Activated CD4-positive, alpha-beta T cell treated with anti-CD3 and anti-CD28 coated beads for 36 hours (primary cell): Measurements from ENCODE around the gene SAE1. TPM values are rescaled to one million over a fixed set of nuclear protein-coding genes. Genes with fewer than 3 reads are reported as not detected.
A peak's percentile ranks its signal among the peaks of the same experiment; 100 is the strongest.
"Not testable (repeated sequence)": the region's sequence is repeated elsewhere in the genome, so short reads cannot be mapped to it uniquely, and the experiment has no call there.

Experiments used
- ATAC-seq: fragments of 200-7000 bp; cut with Tn5 transposase; one replicate; pipeline ENCODE4 v1.10.0; 2021; ENCODE audit warnings: mild to moderate bottlenecking, moderate library complexity
- CTCF ChIA-PET: fragments of 350-600 bp; sonication (Branson Sonifier 250); formaldehyde crosslinking; loops from one replicate; lab custom pipeline; 2021; ENCODE audit warnings: antibody characterized with exemption; lab: Charles Lee
- POLR2A ChIA-PET: fragments of 350-600 bp; sonication (Branson Sonifier 250); formaldehyde crosslinking; loops from one replicate; lab custom pipeline; 2021; ENCODE audit warnings: antibody characterized with exemption, inconsistent platforms; lab: Charles Lee
- DNase-seq: peaks from one replicate; pipeline ENCODE4 v3.0.0-alpha.2; 2020
- H3K27ac Mint-ChIP-seq: one replicate; pipeline ENCODE4 v1.8.0; 2021; ENCODE audit warnings: mixed read lengths
- H3K27me3 Mint-ChIP-seq: one replicate; pipeline ENCODE4 v1.8.0; 2021; ENCODE audit warnings: mixed read lengths
- H3K36me3 Mint-ChIP-seq: one replicate; pipeline ENCODE4 v1.8.0; 2021; ENCODE audit warnings: low read depth, mixed read lengths
- H3K4me1 Mint-ChIP-seq: one replicate; pipeline ENCODE4 v1.8.0; 2021; ENCODE audit warnings: mixed read lengths
- H3K4me3 Mint-ChIP-seq: one replicate; pipeline ENCODE4 v1.8.0; 2021; ENCODE audit warnings: mild to moderate bottlenecking, moderate library complexity, mixed read lengths
- H3K9me3 Mint-ChIP-seq: one replicate; pipeline ENCODE4 v1.8.0; 2021; ENCODE audit warnings: low read depth, mixed read lengths
- intact Hi-C, 2 experiments: fragments of 100-400 bp; cut with DNase I in 1 of 2; cut with micrococcal nuclease in 1 of 2; formaldehyde crosslinking; loops; one replicate each; pipeline versions ENCODE4 v1.14.2 to v1.15.1; 2022 to 2024; cut with DNase I, micrococcal nuclease
- total RNA-seq, 2 experiments: library from RNA; stranded (reverse); gene quantifications; one replicate each; pipeline ENCODE4 v1.2.3, GENCODE V29; 2021

Gene SAE1
- total RNA-seq, 2 experiments from 2014 or later = 143 to 156 TPM

DNA sequence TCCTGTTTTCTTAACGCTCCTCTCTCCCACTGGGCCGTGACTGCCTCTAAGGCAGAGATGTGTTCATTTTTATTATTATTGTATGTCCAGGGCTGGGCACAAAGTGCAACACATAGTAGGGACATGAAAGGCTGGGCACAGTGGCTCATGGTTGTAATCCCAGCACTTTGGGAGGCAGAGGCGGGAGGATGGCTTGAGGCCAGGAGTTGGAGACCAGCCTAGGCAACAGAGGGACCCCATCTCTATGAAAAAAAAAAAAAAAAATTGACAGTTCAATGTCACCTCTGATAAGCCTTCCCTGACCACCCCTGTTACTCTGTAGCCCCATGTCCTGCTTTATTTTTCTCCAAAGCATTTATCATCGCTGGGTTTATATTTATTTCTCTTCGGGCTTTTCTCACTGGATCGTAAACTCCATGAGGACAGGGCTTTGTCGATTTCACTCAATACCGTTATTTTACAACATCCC is 481 bp upstream of the SAE1 start:
- Mint-ChIP-seq H3K4me1 (peaks cover 37% of the 10 kb centered on the region), H3K9me3 (peaks cover 3% of the 10 kb centered on the region), H3K4me3 (peak overlapping the region; percentile 99), H3K36me3 (peaks cover 38% of the 10 kb centered on the region), H3K27ac (peak overlapping the region; percentile 97), H3K27me3 (no peaks in the 10 kb centered on the region)
- ATAC-seq = no peak
- intact Hi-C loops = loop anchor here (1.0 to 2.0 kb wide), 7 partner anchors 17 to 273 kb away; partner anchors contain the start of genes ZC3H4 (in 2 of the 2) and TMEM160 (in 1 of the 2)
- POLR2A ChIA-PET = interaction anchor here (0.6 to 2.8 kb wide), 4 partner anchors 17 to 1515 kb away, joined by 3 to 15 read pairs (median 6); partner anchors contain the start of gene ZC3H4
- CTCF ChIA-PET = interaction anchor here (1.5 to 3.2 kb wide), 5 partner anchors 7 to 117 kb away, joined by 4 to 28 read pairs (median 8); partner anchors contain the start of gene ZC3H4
- DNase-seq = no peak

DNA sequence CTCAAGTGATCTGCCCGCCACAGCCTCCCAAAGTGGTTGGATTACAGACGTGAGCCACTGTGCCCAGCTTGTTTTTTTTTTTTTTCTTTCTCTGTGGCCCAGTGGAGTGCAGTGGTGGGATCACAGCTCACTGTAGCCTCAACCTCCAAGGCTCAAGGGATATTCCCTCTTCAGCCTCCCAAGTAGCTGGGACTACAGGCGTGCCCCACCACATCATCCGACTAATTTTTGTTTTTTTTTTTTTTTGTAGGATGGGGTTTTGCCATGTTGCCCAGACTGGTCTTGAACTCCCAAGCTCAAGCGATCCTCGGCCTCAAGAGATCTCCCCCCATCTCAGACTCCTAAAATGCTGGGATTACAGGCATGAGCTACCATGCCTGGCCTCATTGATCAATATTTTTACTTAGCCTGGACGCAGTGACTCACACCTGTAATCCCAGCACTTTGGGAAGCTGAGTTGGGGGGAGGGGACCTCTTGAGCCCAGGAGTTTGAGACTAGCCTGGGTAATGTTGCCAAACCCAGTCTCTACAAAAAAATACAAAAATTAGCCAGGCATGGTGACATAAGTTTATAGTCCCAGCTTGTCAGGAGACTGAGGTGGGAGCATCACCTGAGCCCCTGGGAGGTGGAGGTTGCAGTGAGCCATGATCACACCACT is 1.7 kb downstream of the SAE1 start:
- DNase-seq (no peak), ATAC-seq (no peak)
- ChIA-PET POLR2A (interaction anchor here (0.5 to 2.8 kb wide), 4 partner anchors 19 to 177 kb away, joined by 3 to 15 read pairs (median 3); partner anchors contain the start of gene ZC3H4), CTCF (interaction anchor here (0.6 to 3.2 kb wide), 14 partner anchors 12 to 143 kb away, joined by 3 to 28 read pairs (median 4); no protein-coding TSS in a partner anchor)
- peaks cover 3% of the 10 kb centered on the region for H3K9me3 Mint-ChIP-seq
- H3K27ac Mint-ChIP-seq = peak overlapping the region; percentile 97
- intact Hi-C loops = no loop called here
- H3K4me3 Mint-ChIP-seq = peak overlapping the region; percentile 99
- H3K36me3 Mint-ChIP-seq = peaks cover 49% of the 10 kb centered on the region
- peaks cover 47% of the 10 kb centered on the region for H3K4me1 Mint-ChIP-seq
- no peaks in the 10 kb centered on the region for H3K27me3 Mint-ChIP-seq

DNA sequence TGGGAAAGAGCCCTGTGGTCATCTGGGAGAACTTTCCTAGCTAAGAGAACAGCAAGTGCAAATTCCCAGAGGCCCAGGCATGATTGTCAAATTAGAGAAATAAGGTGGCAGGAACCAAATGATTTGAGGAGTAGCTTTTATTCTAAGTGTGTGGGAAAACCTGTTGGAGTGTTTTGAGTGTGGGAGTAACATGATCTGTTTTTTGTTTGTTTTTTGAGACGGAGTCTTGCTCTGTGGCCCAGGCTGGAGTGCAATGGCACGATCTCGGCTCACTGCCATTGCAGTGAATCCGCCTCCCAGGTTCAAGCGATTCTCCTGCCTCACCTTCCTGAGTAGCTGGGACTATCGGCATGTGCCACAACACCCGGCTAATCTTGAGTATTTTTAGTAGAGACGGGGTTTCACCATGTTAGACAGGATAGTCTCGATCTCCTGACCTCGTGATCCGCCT is 2.4 kb downstream of the SAE1 start:
- H3K4me3 Mint-ChIP-seq = peak overlapping the region; percentile 99
- H3K27ac Mint-ChIP-seq = peak overlapping the region; percentile 34

DNA sequence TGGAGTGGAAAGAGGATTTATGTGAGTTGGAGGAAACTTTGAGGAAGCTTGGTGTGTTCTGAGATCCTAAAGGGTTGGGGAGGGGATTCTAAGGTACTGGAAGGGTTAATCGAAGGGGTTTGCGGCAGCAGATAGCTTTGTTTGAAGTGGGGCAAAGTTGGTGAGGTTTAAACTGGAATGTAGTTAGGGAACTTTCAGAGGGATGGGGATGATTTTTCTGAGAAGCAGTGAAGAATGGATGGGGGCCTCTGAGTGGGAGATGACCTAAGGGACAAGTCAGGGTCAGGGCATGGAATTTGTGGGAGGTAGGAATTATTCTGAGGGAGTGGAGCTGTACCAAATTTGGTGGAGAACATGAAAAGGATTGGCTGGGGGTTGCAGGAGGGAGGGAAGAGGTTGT is 3.9 kb downstream of the SAE1 start:
- DNase-seq (no peak), ATAC-seq (no peak)
- Mint-ChIP-seq H3K27me3 (no peaks in the 10 kb centered on the region), H3K27ac (no peak overlapping the region), H3K4me3 (no peak overlapping the region), H3K9me3 (peaks cover 3% of the 10 kb centered on the region), H3K36me3 (peaks cover 57% of the 10 kb centered on the region), H3K4me1 (peaks cover 50% of the 10 kb centered on the region)
- intact Hi-C loops = no loop called here
- POLR2A ChIA-PET = interaction anchor here (1.2 to 1.9 kb wide), 2 partner anchors 11 to 76 kb away, joined by 3 to 5 read pairs; no protein-coding TSS in a partner anchor
- CTCF ChIA-PET = interaction anchor here (0.6 to 1.6 kb wide), 2 partner anchors 9 to 115 kb away, joined by 3 to 4 read pairs; partner anchors contain the start of gene NPAS1

More for the DNA sequence above, 2.4 kb downstream of the SAE1 start:
- ATAC-seq (no peak), DNase-seq (no peak)
- intact Hi-C loops = no loop called here
- ChIA-PET POLR2A (interaction anchor here (0.6 to 2.8 kb wide), 5 partner anchors 13 to 74 kb away, joined by 3 to 15 read pairs (median 3); partner anchors contain the start of gene ZC3H4), CTCF (interaction anchor here (0.5 to 3.2 kb wide), 8 partner anchors 44 to 366 kb away, joined by 3 to 28 read pairs (median 4); no protein-coding TSS in a partner anchor)
- H3K27me3 Mint-ChIP-seq = no peaks in the 10 kb centered on the region
- H3K4me1 Mint-ChIP-seq = peaks cover 47% of the 10 kb centered on the region
- peaks cover 3% of the 10 kb centered on the region for H3K9me3 Mint-ChIP-seq
- peaks cover 49% of the 10 kb centered on the region for H3K36me3 Mint-ChIP-seq

DNA sequence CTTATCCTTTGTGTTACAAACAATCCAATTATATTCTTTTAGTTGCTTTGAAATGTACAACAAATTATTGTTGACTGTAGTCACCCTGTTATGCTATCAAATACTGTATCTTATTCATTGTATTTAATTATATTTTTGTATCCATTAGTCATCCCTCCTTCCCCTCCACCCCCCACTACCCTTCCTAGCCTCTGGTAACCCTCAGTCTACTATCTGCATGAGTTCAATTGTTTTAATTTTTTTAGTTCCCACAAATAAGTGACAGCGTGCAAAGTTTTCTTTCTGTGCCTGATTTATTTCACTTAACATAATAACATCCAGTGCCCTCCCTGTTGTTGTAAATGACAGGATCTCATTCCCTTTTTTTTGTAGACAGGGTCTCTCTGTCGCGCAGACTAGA is 4.5 kb downstream of the SAE1 start:
- Mint-ChIP-seq H3K27me3 (no peaks in the 10 kb centered on the region), H3K27ac (no peak overlapping the region), H3K9me3 (peaks cover 3% of the 10 kb centered on the region), H3K4me3 (no peak overlapping the region), H3K4me1 (peaks cover 50% of the 10 kb centered on the region), H3K36me3 (peaks cover 57% of the 10 kb centered on the region)
- no peak for ATAC-seq
- DNase-seq = no peak
- POLR2A ChIA-PET = interaction anchor here (1.2 kb wide), 1 partner anchor 75 kb away, joined by 3 read pairs; no protein-coding TSS in a partner anchor
- CTCF ChIA-PET = interaction anchor here (0.6 to 0.8 kb wide), 2 partner anchors 116 to 235 kb away, joined by 3 to 4 read pairs; partner anchors contain the start of gene NPAS1
- intact Hi-C loops = no loop called here

DNA sequence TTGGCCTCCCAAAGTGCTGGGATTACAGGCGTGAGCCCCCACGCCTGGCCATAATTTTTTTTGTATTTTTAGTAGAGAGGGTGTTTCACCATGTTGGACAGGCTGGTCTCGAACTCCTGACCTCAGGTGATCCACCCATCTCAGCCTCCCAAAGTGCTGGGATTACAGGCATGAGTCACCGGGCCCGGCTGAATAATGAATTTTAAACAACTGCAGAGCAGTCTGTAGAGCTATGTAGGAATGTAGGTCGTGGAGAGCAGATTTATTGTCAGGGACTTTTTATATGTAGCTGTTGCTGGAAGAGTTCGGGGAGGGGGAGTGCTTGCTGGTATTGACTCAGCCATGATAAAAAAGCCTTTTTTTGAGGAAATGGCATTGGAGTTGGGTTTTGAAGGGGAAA is 10.6 kb downstream of the SAE1 start:
- intact Hi-C loops, DNase-seq, H3K9me3 Mint-ChIP-seq, H3K27me3 Mint-ChIP-seq, H3K4me3 Mint-ChIP-seq: not testable (repeated sequence)
- Mint-ChIP-seq H3K4me1 (peaks cover 55% of the 10 kb centered on the region), H3K36me3 (peaks cover 48% of the 10 kb centered on the region), H3K27ac (peak overlapping the region; percentile 21)
- ChIA-PET POLR2A (interaction anchor here (0.6 kb wide), 1 partner anchor 10 kb away, joined by 3 read pairs; no protein-coding TSS in a partner anchor), CTCF (interaction anchor here (1.0 to 1.7 kb wide), 3 partner anchors 10 to 105 kb away, joined by 3 to 5 read pairs (median 3); no protein-coding TSS in a partner anchor)
- peak; percentile 15 for ATAC-seq

DNA sequence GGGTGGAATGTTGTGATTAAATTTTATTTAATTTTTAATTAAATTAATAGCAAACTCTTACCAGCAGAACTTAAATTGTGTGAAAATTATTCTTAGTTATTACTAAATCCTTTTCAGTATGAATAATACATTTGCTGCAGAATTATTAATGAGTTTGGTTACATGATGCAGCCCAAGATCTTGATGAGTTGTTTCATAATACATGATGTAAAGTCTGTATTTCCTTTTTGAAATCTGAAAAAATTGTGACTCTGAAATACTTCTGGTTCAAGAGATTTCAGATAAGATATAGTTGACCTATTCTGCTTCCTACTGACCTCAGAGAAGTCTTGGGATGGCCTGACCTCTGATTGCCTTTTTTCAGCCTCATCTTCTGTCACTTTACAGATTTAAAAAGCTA is 11.1 kb downstream of the SAE1 start:
- peaks cover 58% of the 10 kb centered on the region for H3K4me1 Mint-ChIP-seq
- DNase-seq (no peak), ATAC-seq (no peak)
- ChIA-PET CTCF (interaction anchor here (0.8 to 1.1 kb wide), 2 partner anchors 10 to 68 kb away, joined by 3 read pairs; no protein-coding TSS in a partner anchor), POLR2A (no interaction called here)
- no peak overlapping the region for H3K27ac Mint-ChIP-seq
- H3K36me3 Mint-ChIP-seq = peaks cover 51% of the 10 kb centered on the region
- H3K4me3 Mint-ChIP-seq = no peak overlapping the region
- no peaks in the 10 kb centered on the region for H3K27me3 Mint-ChIP-seq
- H3K9me3 Mint-ChIP-seq = no peaks in the 10 kb centered on the region
- intact Hi-C loops = no loop called here

DNA sequence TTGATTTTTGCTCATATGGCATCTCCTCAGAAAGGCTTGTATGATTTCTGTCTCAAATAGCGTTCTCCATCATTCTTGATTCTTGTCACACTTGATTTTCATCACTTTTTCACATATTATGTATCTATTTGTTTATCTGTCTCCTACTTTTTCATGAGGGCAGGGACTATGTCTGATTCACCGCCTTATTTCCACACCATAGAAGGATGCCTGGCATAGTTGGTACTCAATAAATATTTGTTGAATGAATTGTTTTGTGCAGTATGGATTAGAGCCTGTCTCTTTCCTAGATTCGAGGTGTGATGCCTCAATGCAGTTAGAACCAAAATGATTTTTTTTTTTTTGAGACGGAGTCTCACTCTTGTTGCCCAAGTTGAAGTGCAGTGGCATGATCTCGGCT is 12.1 kb downstream of the SAE1 start:
- no peaks in the 10 kb centered on the region for H3K9me3 Mint-ChIP-seq
- ChIA-PET POLR2A (interaction anchor here (0.6 to 0.8 kb wide), 2 partner anchors 70 to 1350 kb away, joined by 3 to 4 read pairs; partner anchors contain the start of gene DMWD), CTCF (interaction anchor here (0.6 to 0.9 kb wide), 5 partner anchors 16 to 72 kb away, joined by 3 to 4 read pairs (median 3); no protein-coding TSS in a partner anchor)
- no peak for DNase-seq
- no peak for ATAC-seq
- intact Hi-C loops = no loop called here
- H3K4me3 Mint-ChIP-seq = no peak overlapping the region
- H3K27ac Mint-ChIP-seq = no peak overlapping the region
- H3K4me1 Mint-ChIP-seq = peaks cover 63% of the 10 kb centered on the region
- no peaks in the 10 kb centered on the region for H3K27me3 Mint-ChIP-seq
- peaks cover 56% of the 10 kb centered on the region for H3K36me3 Mint-ChIP-seq

DNA sequence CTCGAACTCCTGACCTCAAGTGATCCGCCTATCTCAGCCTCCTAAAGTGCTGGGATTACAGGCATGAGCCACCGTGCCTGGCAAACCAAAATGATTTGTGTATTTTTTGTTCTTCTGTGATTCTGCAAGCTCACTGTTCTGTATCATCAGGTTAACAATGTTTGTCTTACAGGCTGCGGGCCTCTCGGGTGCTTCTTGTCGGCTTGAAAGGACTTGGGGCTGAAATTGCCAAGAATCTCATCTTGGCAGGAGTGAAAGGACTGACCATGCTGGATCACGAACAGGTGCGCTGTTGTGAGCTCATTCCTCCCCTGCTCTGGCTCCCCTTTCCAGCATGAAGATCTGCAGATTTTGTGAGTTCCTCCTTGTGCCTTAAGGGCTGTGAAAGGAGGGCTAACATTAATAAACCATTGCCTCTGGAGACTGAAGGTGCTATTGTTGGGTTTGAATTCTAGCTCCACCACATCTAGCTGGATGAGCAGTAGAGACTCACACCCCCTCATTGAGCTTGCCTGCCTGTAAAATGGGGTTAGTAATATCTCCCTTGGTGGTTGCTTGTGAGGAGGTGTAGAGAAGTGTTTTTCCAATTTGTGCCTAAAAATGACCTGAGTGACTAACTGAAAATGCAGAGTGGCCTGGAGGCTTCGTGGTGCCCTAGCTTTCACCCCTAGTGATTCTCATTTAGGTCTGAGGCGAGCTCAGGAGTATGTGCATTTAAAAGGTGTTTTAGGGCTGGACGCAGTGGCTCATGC is 12.9 kb downstream of the SAE1 start:
- intact Hi-C loops = no loop called here
- no peak for DNase-seq
- ChIA-PET POLR2A (interaction anchor here (0.6 to 1.1 kb wide), 4 partner anchors 11 to 1351 kb away, joined by 3 to 4 read pairs (median 4); partner anchors contain the start of gene DMWD), CTCF (interaction anchor here (0.6 to 1.9 kb wide), 11 partner anchors 12 to 162 kb away, joined by 3 to 6 read pairs (median 3); no protein-coding TSS in a partner anchor)
- ATAC-seq = peak; percentile 61
- Mint-ChIP-seq H3K27me3 (no peaks in the 10 kb centered on the region), H3K36me3 (peaks cover 62% of the 10 kb centered on the region), H3K27ac (peak overlapping the region; percentile 4), H3K9me3 (no peaks in the 10 kb centered on the region), H3K4me1 (peaks cover 70% of the 10 kb centered on the region), H3K4me3 (no peak overlapping the region)

DNA sequence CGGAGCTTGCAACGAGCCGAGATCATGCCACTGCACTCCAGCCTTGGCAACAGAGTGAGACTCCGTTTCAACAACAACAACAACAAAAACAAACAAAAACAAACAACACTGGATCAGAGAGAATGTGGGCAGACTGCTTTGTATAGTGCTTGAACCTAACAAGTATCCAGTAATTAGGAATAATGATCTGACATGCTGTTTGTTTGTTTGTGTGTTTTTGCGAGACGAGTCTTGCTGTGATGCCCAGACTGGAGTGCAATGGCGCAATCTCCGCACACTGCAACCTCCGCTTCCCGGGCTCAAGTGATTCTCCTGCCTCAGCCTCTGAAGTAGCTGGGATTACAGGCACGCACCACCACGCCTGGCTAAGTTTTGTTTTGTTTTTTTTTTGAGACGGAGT is 14.0 kb downstream of the SAE1 start:
- Mint-ChIP-seq H3K4me1 (peaks cover 75% of the 10 kb centered on the region), H3K4me3 (no peak overlapping the region), H3K27me3 (no peaks in the 10 kb centered on the region), H3K9me3 (no peaks in the 10 kb centered on the region), H3K27ac (no peak overlapping the region), H3K36me3 (peaks cover 63% of the 10 kb centered on the region)
- no peak for ATAC-seq
- ChIA-PET CTCF (interaction anchor here (1.1 to 1.9 kb wide), 5 partner anchors 13 to 131 kb away, joined by 4 to 6 read pairs (median 6); no protein-coding TSS in a partner anchor), POLR2A (interaction anchor here (0.6 to 1.1 kb wide), 2 partner anchors 74 to 100 kb away, joined by 4 read pairs; no protein-coding TSS in a partner anchor)
- DNase-seq = no peak
- intact Hi-C loops = loop anchor here (5.0 kb wide), 1 partner anchor 43 kb away; no protein-coding TSS in a partner anchor
